ENCODE data around the gene CDH2. TPM values are rescaled to one million over a fixed set of nuclear protein-coding genes. Genes with fewer than 3 reads are reported as not detected.

The CDH2 gene
- polyA plus RNA-seq (2013), result 8.5 and 10.9 TPM in 2 replicates

- Histone ChIP-seq H3K4me3 (ENCODE audit: low read depth, low read length) (peak within 1 kb of the TSS; percentile 79), H3K23ac (ENCODE audit: low read length) (no peak within 1 kb of the TSS), H3K9ac (ENCODE audit: low read length) (peak within 1 kb of the TSS; percentile 73), H2BK12ac (ENCODE audit: low read length) (no peak within 1 kb of the TSS), H2BK5ac (ENCODE audit: low read depth, low read length, poor library complexity) (no peak within 1 kb of the TSS), H3K4me2 (ENCODE audit: low read length) (peak within 1 kb of the TSS; percentile 100), H3K4ac (ENCODE audit: low read depth, low read length) (no peak within 1 kb of the TSS), H3K14ac (ENCODE audit: low read length) (peak within 1 kb of the TSS; percentile 44), H2BK120ac (ENCODE audit: insufficient read depth, low read length, poor library complexity) (no peak within 1 kb of the TSS), H3K4me1 (ENCODE audit: control insufficient read depth in 1 of 2, insufficient read depth in 2 of 2, low read length in 2 of 2) (peaks cover 5 to 18% of the 10 kb centered on the region in 2 experiments), H4K91ac (ENCODE audit: low read depth, low read length) (no peak within 1 kb of the TSS), H3K79me1 (ENCODE audit: low read length) (no peaks in the 10 kb centered on the region), H3K9me3 (ENCODE audit: insufficient read depth, low read depth, low read length) (peaks cover 3% of the 10 kb centered on the region), H3K79me2 (ENCODE audit: control insufficient read depth, insufficient read depth, low read length, poor library complexity) (no peaks in the 10 kb centered on the region), H2AK5ac (ENCODE audit: low read length) (no peak within 1 kb of the TSS), H2AFZ (ENCODE audit: insufficient read depth, low read length, poor library complexity) (peak within 1 kb of the TSS; percentile 87), H3K27ac (ENCODE audit: low read depth, low read length) (no peak within 1 kb of the TSS), H3K27me3 (ENCODE audit: insufficient read depth, low read length) (peaks cover 22% of the 10 kb centered on the region), H4K8ac (ENCODE audit: low read depth, low read length) (peak within 1 kb of the TSS; percentile 7), H3K18ac (ENCODE audit: low read length) (peak within 1 kb of the TSS; percentile 14), H3K36me3 (ENCODE audit: control insufficient read depth in 1 of 2, insufficient read depth in 2 of 2, low read length in 2 of 2) (no peaks in the 10 kb centered on the region), H4K12ac (ENCODE audit: low read depth, low read length) (no peak within 1 kb of the TSS)
- DNase-seq, result peak in 1 of 2 donors; percentile 13
- WGBS (ENCODE audit: extremely low coverage, insufficient coverage, insufficient read length), result no CpG with 5 or more reads among the region's 105 CpGs
Observed at GRCh38 chr18:28176948-28177827, at the start of gene CDH2. CDH2 (minus strand) TSS chr18:28177130; CDS start chr18:28177022, 108 bp downstream.

- H3K4me3 ChIP-seq (ENCODE audit: low read depth, low read length), result no peak overlapping the region
- H3K9me3 ChIP-seq (ENCODE audit: insufficient read depth, low read depth, low read length), result no peaks in the 10 kb centered on the region
- WGBS (ENCODE audit: extremely low coverage, insufficient coverage, insufficient read length), result no CpG with 5 or more reads among the region's 3 CpGs
- no peak overlapping the region for H4K8ac ChIP-seq (ENCODE audit: low read depth, low read length)
- no peak overlapping the region for H2AFZ ChIP-seq (ENCODE audit: insufficient read depth, low read length, poor library complexity)
- no peak overlapping the region for H4K12ac ChIP-seq (ENCODE audit: low read depth, low read length)
- no peaks in the 10 kb centered on the region for H3K36me3 ChIP-seq (ENCODE audit: control insufficient read depth in 1 of 2, insufficient read depth in 2 of 2, low read length in 2 of 2)
- no peak overlapping the region for H3K18ac ChIP-seq (ENCODE audit: low read length)
- H3K23ac ChIP-seq (ENCODE audit: low read length), result no peak overlapping the region
- H3K79me1 ChIP-seq (ENCODE audit: low read length), result no peaks in the 10 kb centered on the region
- H4K91ac ChIP-seq (ENCODE audit: low read depth, low read length), result no peak overlapping the region
- H2BK5ac ChIP-seq (ENCODE audit: low read depth, low read length, poor library complexity), result no peak overlapping the region
- no peak overlapping the region for H2AK5ac ChIP-seq (ENCODE audit: low read length)
- no peaks in the 10 kb centered on the region for H3K27me3 ChIP-seq (ENCODE audit: insufficient read depth, low read length)
- DNase-seq, result no peak
- H3K4me2 ChIP-seq (ENCODE audit: low read length), result no peak overlapping the region
- H3K27ac ChIP-seq (ENCODE audit: low read depth, low read length), result no peak overlapping the region
- H3K9ac ChIP-seq (ENCODE audit: low read length), result no peak overlapping the region
- H3K79me2 ChIP-seq (ENCODE audit: control insufficient read depth, insufficient read depth, low read length, poor library complexity), result no peaks in the 10 kb centered on the region
- H3K4ac ChIP-seq (ENCODE audit: low read depth, low read length), result no peak overlapping the region
- H3K4me1 ChIP-seq (ENCODE audit: control insufficient read depth in 1 of 2, insufficient read depth in 2 of 2, low read length in 2 of 2), result no peaks in the 10 kb centered on the region
- H2BK120ac ChIP-seq (ENCODE audit: insufficient read depth, low read length, poor library complexity), result no peak overlapping the region
- H2BK12ac ChIP-seq (ENCODE audit: low read length), result no peak overlapping the region
- H3K14ac ChIP-seq (ENCODE audit: low read length), result no peak overlapping the region
Observed at GRCh38 chr18:28212060-28212459, 35.1 kb upstream of the CDH2 start.

DNA sequence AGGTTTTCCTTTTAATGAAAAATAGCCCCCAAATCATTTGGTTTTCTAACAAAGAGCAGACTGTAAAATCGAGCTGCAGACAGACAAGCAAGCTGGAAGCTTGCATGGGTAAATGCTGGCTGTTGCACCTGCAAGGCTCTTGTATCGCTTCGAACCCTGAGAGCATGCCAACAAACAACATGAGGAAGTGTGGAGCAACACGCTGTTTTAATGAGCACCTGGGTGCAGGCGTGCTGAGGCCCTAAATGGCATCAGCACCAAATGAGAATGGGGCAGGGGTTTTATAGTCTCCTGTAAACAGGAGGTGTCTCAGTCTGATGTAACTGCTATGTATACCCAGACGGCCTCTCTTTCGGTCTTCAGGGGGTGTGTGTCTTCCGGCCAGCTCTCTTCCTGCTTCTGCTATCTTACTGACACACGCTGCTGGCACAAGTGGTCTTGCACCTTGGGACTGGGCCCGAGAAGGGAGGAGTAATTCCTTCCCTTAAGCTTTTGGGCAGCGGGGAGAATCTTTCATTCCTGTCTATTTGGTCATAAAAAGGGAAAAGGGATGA is 31.9 kb upstream of the CDH2 start:
- Histone ChIP-seq H4K8ac (ENCODE audit: low read depth, low read length) (no peak overlapping the region), H3K79me1 (ENCODE audit: low read length) (no peaks in the 10 kb centered on the region), H4K12ac (ENCODE audit: low read depth, low read length) (no peak overlapping the region), H3K9me3 (ENCODE audit: insufficient read depth, low read depth, low read length) (no peaks in the 10 kb centered on the region), H2BK5ac (ENCODE audit: low read depth, low read length, poor library complexity) (no peak overlapping the region), H3K18ac (ENCODE audit: low read length) (no peak overlapping the region), H3K4me3 (ENCODE audit: low read depth, low read length) (no peak overlapping the region), H3K4me2 (ENCODE audit: low read length) (no peak overlapping the region), H2AFZ (ENCODE audit: insufficient read depth, low read length, poor library complexity) (no peak overlapping the region), H3K4ac (ENCODE audit: low read depth, low read length) (no peak overlapping the region), H2BK12ac (ENCODE audit: low read length) (no peak overlapping the region), H2BK120ac (ENCODE audit: insufficient read depth, low read length, poor library complexity) (no peak overlapping the region), H3K4me1 (ENCODE audit: control insufficient read depth in 1 of 2, insufficient read depth in 2 of 2, low read length in 2 of 2) (no peaks in the 10 kb centered on the region), H4K91ac (ENCODE audit: low read depth, low read length) (no peak overlapping the region), H3K27ac (ENCODE audit: low read depth, low read length) (no peak overlapping the region), H3K9ac (ENCODE audit: low read length) (no peak overlapping the region), H3K23ac (ENCODE audit: low read length) (no peak overlapping the region), H3K14ac (ENCODE audit: low read length) (no peak overlapping the region), H3K27me3 (ENCODE audit: insufficient read depth, low read length) (no peaks in the 10 kb centered on the region), H3K79me2 (ENCODE audit: control insufficient read depth, insufficient read depth, low read length, poor library complexity) (no peaks in the 10 kb centered on the region), H2AK5ac (ENCODE audit: low read length) (no peak overlapping the region), H3K36me3 (ENCODE audit: control insufficient read depth in 1 of 2, insufficient read depth in 2 of 2, low read length in 2 of 2) (no peaks in the 10 kb centered on the region)
- DNase-seq, result no peak
- WGBS (ENCODE audit: extremely low coverage, insufficient coverage, insufficient read length), result no CpG with 5 or more reads among the region's 11 CpGs

DNA sequence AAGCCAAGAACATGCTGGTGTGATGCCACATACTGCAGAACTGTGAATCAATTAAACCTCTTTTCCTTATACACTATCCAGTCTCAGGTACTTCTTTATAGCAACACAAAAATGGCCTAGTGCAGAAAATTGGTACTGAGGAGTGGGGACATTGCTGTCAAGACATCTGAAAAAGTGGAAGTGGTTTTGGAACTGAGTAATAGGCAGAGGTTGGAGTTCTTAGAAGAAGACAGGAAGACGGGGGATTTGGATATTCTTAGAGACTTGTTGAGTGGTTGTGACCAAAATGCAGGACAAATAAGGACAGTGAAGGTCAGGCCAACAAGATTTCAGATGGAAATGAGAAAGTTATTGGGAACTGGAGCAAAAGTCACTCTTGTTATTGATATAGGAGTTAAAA is 31.3 kb upstream of the CDH2 start:
- H3K27ac ChIP-seq (ENCODE audit: low read depth, low read length), result no peak overlapping the region
- no peak overlapping the region for H3K23ac ChIP-seq (ENCODE audit: low read length)
- no peaks in the 10 kb centered on the region for H3K79me2 ChIP-seq (ENCODE audit: control insufficient read depth, insufficient read depth, low read length, poor library complexity)
- H2AK5ac ChIP-seq (ENCODE audit: low read length), result no peak overlapping the region
- no peak overlapping the region for H2BK12ac ChIP-seq (ENCODE audit: low read length)
- no peak overlapping the region for H3K4me3 ChIP-seq (ENCODE audit: low read depth, low read length)
- no peak overlapping the region for H3K4me2 ChIP-seq (ENCODE audit: low read length)
- no peaks in the 10 kb centered on the region for H3K4me1 ChIP-seq (ENCODE audit: control insufficient read depth in 1 of 2, insufficient read depth in 2 of 2, low read length in 2 of 2)
- no peak overlapping the region for H2AFZ ChIP-seq (ENCODE audit: insufficient read depth, low read length, poor library complexity)
- H4K8ac ChIP-seq (ENCODE audit: low read depth, low read length), result no peak overlapping the region
- H3K36me3 ChIP-seq (ENCODE audit: control insufficient read depth in 1 of 2, insufficient read depth in 2 of 2, low read length in 2 of 2), result no peaks in the 10 kb centered on the region
- no peak for DNase-seq
- H3K79me1 ChIP-seq (ENCODE audit: low read length), result no peaks in the 10 kb centered on the region
- no peak overlapping the region for H3K18ac ChIP-seq (ENCODE audit: low read length)
- no peak overlapping the region for H4K91ac ChIP-seq (ENCODE audit: low read depth, low read length)
- H3K9ac ChIP-seq (ENCODE audit: low read length), result no peak overlapping the region
- H3K4ac ChIP-seq (ENCODE audit: low read depth, low read length), result no peak overlapping the region
- no peak overlapping the region for H3K14ac ChIP-seq (ENCODE audit: low read length)
- H4K12ac ChIP-seq (ENCODE audit: low read depth, low read length), result no peak overlapping the region
- H2BK5ac ChIP-seq (ENCODE audit: low read depth, low read length, poor library complexity), result no peak overlapping the region
- H2BK120ac ChIP-seq (ENCODE audit: insufficient read depth, low read length, poor library complexity), result no peak overlapping the region
- no peaks in the 10 kb centered on the region for H3K9me3 ChIP-seq (ENCODE audit: insufficient read depth, low read depth, low read length)
- WGBS (ENCODE audit: extremely low coverage, insufficient coverage, insufficient read length), result no CpG with 5 or more reads among the region's 1 CpG
- no peaks in the 10 kb centered on the region for H3K27me3 ChIP-seq (ENCODE audit: insufficient read depth, low read length)

All from trophoblast cell (in vitro differentiated cells and primary cell).